ENCODE measurements around the gene CALML3.

CALML3 gene

DNA sequence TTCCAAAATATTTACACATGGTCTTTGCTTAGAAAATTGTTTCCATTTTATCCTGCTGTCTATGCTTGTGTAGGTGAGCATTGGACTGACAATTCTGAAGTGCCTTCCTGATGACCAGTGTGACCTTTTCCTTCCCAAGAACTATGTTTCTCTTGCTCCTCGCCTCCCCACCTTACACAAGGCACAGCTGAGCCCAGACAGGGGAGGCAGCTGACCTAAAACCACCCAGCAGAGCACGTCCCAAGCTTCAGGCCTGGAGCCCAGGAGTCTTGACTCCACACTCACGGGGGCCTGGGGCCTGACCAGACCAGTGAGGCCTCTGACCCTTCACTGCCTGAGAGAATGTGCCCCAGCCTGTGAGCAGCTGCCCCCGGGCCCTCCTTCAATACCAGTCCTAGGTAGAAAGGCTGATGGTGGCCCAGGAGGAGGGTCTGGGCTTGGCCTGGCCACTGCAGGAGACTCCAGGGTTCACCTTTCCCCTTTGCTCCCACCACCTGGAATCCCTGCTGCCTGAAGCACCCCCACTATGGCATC is 32.4 kb upstream of the CALML3 start:
- no peak for DNase-seq

DNA sequence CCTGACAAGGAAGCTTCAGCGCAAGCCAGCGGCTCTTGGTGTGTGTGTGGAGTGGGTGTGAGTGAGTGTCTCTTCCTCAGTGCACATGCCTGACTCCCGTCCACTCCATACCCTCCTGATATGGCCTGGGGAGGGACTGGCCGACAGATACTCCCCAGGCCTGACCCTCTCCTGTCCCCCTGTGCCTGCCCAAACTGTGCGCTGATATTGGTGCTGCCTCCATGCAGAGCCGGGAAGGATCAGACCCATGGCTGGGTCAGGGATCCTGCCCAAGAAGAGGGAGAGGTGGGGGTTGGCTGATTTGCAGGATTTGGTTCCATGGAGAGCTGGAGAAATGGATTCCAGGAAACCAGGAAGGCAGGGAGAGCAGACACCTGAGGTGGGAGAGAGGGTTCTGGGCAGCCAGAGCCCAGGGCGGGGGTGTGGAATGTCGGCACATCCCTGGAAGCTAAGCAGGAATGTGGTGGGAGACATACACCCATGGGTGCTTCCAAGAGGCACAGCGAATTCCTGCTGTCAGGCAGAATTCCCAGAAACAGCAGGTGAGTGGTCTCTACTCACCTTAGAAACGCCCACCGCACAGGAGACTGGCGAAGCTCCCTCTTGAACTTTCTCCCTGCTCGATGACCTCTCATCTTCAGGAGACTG is 31.7 kb upstream of the CALML3 start:
- no peak for DNase-seq

DNA sequence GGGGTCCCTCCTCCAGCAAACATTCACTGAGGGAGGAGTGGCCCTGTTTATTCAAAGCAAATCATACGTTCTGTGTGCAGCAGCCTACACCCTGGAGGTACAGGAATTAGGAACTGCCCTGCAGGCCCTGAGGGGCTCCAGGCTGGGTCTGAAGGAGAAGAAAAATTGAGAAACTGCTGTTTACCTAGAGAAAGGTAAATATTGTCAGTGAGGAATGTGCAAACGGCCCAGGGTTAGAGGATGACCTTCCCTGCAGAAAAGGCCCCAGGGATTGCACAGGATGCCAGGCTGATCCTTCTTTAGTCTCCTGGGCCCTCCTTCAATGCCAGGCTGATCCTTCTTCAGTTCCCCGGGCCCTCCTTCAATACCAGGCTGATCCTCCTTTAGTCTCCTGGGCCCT is 31.1 kb upstream of the CALML3 start:
- DNase-seq, result no peak

DNA sequence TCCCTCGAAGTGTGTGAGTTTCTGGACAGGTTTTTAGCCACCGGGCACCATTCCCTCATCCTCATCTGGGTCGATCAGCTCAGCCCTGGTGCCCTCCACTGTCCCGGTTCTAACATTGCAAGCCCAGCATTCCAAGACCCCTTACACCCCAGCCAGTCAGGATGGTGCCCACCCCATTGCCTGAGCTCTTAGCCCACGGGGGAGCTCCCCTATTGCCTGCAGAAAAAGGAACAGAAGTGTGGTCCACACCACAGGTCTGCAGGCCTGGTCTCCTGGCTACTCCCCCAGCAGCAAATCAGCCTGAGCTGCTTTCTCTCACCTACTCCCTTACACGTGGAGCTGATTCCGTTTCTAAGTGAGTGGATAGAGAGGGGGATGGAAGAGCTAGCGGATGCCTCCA is 30.1 kb upstream of the CALML3 start:
- DNase-seq, result no peak

DNA sequence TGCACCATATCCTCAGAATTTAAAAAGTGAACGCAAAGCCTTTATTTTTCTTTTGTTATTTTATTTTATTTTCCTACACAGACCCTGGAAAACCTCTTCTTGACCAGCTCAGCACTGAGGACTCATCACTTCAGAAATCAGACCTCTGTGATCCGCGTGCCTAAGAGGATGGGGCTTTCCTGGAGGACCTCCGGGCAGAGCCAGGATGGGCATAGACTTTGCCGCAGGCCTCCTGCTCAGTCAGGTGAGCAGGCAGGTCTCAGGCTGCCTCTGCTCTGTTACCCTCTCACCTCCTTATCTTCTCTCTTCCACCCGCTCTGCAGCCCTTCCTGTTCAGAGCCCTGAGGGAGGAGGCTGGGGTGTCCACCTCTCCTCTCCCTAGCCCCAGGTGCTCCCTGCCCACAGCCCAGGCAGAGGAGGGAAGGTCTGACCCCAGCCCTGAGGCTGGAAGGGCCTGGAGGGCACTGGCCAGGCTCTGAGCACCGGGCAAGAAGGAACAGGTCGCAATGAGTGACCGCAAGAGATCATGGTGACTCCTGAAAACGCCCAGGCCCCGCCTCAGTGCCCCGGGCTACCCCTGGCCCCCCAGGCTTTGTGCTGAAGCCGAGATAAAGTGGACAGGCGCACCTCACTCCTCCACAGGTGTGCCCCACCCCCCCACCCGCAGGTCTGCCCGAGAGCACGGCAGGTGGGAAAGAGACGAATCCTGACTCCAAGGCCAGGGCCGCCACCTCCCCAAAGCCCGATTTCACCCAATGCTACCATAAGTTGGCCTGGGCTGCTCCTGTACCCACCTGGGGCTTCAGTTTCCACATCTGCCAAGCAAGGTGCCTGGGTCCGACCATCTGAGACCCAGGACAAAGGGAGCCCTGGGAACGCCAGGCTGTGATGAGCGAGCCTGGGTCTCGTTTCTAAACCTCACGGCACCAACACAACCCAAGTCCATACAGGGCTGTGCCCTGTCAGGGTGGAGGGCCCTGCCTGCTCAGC is 28.2 kb upstream of the CALML3 start:
- no peak for DNase-seq

DNA sequence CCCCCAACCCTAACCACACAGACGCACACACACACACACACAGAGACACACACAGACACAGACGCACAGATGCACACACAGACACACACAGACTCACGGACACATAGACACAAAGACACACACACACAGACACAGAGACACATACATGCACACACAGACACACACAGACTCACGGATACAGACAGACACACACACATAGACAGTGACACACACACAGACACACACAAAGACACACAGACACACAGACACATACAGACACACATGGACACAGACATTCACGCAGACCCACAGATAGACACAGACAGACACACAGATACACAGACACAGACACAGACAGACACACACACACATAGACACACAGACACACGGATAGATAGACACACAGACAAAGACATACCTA is 27.5 kb upstream of the CALML3 start:
- DNase-seq, result no peak

DNA sequence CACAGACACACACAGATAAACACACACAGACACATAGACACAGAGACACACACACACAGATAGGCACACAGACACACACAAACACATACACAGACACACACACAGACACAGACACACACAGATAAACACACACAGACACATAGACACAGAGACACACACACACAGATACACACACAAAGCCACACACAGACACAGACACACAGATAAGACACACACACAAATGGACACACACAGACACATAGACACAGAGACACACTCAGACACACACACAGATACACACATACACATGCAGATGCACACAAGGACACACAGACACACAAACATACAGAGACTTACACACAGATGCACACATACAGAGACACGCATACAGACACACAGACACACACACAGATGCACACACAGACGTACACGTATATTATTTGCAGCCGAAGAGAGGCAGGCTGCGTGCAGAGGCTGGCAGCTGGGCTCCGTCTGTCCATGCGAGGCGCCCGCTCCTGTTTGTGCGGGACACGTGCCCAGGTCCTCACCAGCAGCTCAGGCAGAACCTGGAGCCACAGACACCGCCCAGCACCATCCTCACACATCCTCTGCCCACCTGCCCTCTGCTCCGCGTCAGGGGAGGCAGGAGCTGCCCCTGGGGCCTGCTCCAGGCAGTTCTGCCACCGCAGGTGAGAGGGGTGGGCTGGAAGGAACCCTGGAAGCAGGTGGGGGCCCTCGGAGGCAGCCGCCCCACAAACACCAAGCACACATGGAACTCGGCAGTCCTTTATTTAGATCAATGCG is 26.6 kb upstream of the CALML3 start:
- no peak for DNase-seq

DNA sequence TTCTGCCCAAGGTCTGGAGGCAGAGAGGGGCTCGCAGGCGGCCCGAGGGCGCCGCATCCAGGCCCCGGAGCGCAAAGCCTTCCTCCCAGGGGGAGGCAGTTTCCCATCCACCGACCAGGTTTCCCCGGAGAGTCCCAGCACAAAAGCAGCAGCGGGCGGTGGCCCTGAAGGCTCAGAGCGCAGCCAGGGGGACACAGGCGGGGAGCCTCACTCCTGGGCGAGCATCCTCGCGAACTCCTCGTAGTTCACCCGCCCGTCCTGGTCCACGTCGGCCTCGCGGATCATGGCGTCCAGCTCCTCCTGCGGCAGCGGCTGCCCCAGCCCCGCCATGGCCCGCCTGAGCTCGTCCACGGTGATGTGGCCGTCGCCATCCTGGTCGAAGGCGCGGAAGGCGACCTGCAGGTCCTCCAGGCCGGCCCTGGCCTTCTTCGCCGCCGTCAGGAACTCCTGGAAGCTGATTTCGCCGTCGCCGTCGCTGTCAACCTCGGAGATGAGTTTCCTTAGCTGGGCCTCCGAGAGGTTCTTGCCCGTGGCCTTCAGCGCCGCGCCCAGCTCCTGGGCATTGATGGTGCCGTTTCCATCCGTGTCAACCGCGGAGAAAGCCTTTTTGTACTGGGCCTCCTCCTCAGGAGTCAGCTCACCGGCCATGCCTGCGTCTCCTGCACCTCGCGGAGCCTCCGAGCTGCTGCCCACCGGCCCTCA is 25.8 kb upstream of the CALML3 start:
- DNase-seq, result no peak

DNA sequence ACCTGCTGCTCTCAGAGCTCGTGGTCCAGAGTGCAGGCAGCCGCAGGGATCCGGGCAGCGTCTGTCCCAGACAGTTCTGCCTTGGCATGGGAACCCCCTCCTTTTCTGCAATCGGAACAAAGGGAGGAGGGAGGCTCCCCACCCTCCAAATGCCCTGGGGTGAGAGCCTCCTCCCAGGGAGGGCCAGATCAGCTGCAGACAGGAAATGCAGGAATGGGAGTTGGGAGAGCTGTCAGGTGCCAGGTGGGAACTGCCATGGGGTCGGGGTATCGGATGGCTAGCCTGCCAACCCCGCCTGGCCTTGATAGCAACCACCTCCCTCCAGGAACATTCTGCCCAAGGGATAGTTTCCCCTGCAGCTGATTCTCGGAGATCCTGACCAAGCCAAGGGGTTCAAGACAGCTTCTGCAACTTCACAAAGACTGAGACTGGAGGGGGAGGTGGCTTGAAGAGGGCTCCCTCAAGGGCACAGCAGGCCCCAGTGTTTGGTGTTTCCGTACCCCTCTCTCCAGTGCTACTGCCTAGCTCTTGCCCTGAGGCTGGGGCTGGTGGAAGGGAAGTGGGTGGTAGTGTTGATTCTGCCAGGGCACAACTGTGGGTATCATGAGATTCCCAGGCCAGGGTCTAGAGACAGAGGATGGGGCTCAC is 25.1 kb upstream of the CALML3 start, which contains the start of gene CALML5:
Gene CALML5 (minus strand): TSS at position 78 of the 648 bp plus-strand sequence. CDS start 132 bp downstream, outside the sequence.
- no peak for DNase-seq

DNA sequence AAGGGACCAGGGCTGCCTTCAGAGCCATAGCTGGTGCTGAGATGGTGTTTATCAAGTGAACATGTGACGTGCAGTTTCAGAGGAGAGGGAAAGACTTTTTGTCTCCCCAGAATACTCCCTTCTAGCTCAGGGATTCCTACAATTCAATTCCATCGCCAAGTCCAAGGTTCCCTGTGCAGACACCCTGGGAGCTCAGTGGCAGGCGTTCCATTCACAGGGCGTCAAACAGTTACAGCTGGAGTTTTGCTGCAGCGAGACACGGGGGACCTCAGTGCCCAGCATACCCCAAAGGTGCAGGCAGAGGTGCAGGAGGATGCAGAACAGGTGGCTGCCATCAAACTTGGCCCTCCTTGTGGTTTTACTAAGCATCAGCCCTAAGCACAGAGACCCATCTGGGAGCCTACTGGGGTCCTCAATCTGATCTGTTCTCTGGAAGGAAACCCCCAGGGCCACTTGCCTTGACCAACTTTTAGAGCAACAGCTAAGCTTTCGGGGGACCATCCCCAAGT is 24.5 kb upstream of the CALML3 start:
- DNase-seq, result no peak

DNA sequence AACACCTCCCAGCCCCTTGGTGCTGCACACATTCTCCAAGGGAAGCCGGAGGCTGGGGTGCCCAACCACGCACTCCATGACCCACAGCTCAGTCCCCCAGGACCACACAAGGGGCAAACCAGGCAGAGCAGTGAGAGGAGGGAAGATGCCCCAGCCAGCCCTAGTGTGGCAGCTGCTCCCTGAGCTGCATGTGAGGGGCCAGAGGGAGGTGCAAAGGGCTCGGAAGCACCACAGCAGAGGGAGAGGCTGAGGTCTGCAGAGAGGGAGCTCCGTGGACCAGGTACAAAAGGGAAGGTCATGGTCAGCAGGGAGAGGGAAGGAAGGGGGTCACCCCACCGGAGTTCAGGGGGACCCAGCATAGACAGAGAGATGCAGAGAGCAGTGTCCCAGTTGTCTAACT is 23.9 kb upstream of the CALML3 start:
- no peak for DNase-seq

DNA sequence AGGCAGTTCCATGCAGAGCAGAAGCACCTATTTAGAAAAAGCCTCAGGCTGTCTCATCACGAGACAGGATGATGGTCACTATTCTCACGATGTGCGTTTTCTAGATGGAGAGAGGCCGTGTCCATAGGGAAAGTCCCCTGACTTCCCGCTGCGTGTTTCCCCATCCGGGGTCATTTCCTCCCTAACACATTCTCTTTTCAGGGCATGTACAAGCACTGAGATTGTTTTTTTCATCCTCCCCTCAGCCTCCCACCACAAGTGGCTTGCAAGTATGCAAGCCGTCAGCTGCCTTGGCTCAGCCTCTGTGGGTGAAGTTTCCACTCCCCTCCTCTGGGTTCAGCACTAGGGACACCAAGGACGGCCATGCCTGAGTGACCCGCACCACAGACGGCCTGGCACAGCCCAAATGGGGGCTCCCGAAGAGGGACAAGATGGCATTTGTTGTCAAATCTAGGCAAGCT is 22.7 kb upstream of the CALML3 start:
- DNase-seq, result no peak

DNA sequence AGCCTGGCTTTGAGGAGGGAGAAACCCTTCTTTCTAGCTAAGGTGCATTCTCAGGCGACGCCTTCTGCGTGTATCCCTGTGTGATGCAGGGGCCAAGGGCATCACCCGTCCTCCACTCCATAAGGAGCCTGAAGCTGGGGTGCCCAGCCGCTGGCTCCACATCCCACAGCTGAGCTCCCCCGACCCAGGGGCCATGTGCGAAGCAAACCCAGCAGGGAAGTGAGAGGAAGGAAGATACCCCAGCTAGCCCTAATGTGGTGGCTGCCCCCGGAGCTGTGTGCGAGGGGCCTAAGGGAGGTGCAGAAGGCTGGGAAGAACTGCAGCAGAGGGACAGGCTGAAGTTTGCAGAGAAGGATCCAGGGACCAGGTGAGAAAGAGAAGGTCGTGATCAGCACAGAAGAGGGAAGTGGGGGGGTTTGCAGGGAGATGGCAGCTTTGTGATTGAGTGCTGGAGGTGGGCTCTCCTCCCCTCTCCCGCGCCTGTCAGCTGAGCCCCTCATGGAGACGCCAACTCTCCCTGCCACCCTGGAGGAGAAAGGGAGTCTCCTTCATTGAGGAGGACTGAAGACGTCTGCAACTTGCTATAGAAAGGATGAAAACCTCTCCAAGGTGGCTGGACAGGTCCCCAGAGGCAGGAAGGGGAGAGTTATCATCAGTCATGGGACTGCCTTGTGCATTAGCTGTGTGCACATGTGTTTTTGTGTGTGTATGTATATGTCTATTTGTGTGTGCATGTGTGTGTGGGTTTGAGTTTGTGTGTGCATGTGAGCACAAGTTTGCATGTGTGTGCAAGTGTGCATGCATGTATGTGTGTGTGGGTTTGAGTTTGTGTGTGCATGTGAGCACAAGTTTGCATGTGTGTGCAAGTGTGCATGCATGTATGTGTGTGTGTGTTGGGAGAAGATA is 21.9 kb upstream of the CALML3 start:
- no peak for DNase-seq

DNA sequence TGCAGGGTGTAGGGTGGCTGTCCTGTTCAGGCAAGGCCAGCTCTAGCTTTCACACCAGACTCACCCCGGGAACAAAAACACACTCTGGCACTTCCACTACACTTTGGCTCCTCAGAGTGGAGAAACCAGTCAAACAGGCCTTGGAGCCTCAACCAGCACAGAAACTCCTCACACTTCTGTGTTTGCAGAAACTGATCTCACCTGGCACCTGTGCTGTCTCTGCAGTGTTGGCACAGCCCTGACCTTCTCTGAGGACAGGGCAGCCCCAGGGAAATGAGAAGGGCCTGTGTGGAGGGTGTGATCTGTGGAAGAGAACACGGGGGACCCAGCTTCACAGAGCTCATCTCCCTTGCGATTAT is 21.3 kb upstream of the CALML3 start:
- DNase-seq, result no peak

DNA sequence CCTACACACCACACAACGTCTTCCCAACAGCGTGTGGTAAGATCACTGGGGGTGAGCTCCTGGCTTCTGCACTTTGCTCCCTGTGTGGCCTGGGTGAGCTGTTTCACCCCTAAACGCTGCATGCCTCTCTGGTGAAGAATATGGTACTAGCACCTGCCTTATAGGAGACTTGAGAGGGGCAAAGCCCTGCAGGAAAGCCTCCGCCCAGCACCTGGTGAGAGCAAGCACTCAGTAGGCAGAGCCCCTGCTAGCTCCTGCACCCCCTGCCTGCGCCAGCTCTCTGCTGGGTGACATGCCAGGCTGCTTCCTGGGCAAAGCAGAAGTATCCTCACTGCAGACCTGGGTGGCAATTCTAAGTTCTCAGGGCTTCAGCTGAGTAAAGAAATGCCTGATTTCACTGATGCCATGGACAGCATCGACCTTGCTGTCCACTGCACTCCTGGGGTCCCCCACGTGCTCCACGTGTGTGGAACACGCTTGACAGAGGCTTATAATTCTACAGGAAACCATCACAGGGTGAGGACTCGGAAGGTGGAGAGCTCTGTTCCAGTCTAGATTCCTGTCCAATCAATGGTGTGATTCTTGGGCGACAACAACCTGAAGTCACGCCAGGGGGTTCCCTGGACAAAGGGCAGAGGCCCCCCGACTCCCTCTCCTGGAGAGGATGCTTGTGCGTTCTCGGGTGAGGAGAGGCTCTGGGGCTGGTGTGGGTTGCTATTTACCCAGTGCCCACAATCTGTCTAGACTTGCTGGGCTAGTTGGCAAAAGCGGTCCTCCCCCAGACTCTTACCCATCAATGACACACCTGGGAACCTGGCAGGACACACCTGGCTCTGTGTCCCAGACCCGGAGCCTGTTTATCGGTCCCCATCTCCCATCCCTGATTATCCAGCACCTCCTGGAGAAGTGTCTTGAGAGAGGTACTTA is 20.4 kb upstream of the CALML3 start:
- no peak for DNase-seq

DNA sequence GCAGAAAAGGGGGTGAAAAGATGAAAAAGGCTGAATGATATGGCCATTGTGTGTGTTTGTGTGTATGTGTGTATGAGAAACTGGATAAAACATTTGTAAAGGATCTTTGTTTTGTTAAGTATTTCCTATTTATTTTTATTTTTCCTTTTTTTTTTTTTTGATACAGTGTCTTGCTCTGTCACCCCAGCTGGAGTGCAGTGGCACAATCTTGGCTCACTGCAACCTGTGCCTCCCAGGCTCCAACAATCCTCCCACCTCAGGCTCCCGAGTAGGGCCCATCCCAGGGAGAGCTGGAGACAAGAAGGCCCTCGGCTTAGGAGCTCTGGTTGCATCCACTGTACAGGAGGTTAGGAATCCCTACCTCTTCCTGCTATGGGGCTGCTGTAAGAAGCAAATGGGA is 18.5 kb upstream of the CALML3 start:
- DNase-seq, result no peak

DNA sequence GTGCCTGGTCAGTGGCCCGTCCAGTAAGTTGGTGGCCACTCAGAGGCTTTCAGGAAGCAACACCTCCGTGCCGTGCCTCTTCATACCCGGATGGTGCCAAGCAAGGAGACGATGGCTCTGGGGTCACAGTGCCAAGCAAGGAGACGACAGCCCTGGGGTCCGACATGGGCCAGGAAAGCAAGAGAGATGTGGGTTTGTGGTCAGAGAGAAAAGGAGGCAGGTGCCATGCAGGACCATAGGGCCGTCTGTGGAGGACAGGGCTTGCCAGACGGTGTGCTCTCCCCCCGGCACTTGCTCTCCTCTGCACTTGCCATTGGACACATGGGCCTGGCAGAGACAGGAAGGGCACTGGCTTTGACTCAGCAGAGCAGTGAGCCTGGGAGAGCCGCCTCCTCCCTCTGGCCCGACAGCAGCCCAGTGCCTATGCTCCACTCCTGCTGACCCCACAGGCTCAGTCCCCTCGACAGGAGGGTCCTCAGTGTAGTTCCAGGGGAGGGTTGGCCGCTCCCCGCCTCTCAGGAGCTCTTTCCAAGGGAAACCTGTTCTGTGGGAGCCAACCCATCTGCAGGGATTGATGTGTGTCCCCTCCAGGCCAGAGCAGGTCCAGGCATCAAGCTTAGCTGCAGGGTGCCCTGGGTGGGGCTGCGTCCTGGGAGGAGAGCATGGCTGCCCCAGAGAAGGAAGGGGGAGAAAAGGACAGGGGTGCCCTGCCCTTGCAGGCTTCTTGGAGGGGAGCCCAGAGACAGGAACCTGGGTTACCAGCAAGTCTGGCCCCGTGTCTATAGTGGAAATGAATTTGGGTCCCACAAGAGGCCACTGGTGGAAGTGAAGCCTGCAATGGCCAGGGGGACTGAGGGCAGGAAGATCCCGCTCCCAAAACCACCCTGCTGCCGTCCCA is 17.8 kb upstream of the CALML3 start:
- DNase-seq, result no peak

DNA sequence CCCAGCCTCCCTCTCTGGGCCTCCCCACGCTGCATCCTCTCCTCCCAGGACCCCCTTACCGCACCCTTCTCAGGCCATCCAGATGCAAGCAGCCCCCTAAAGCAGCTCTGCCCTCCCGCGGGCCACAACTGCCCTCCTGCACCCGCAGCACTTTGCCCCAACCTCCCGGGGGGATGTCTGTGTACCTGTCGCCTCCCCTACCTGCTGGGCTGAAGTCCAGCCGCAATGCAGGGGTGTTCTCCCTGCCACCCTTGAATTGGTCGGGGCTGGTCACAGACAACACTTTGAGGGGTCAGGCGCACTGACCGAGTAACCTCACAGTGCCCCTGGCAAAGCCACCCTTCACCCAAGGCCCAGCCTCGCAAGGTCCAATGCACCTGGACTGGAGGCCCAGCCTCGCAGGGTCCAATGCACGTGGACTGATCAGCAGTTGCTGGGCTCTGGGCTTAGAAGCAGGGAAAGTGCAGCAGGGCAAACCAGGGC is 17.1 kb upstream of the CALML3 start:
- no peak for DNase-seq
